Suprapubic skin (tissue), 4 donors: Measurements from ENCODE around the gene SLF2.

Experiments
- CTCF ChIP-seq, 2 donors: fragments of 200-600 bp in 1 of 2; fragments of 450-650 bp in 1 of 2; sonication (generic) in 1 of 2; IDR thresholded peaks; one replicate each; pipeline ENCODE4 v1.5.1; 2016 to 2019; ENCODE audit warnings: antibody characterized with exemption in 2 of 2, mild to moderate bottlenecking in 1 of 2, moderate library complexity in 1 of 2
- EP300 ChIP-seq: sonication (generic); formaldehyde crosslinking; IDR thresholded peaks from one replicate; pipeline ENCODE4 v1.6.1; 2017; ENCODE audit warnings: antibody characterized with exemption
- POLR2A ChIP-seq, 2 donors: fragments of 450-650 bp; IDR thresholded peaks; one replicate each; pipeline ENCODE4 v1.6.1; 2017; ENCODE audit warnings: antibody characterized with exemption in 2 of 2, mild to moderate bottlenecking in 2 of 2, moderate library complexity in 2 of 2
- POLR2AphosphoS5 ChIP-seq, 3 donors: sonication (generic); formaldehyde crosslinking; IDR thresholded peaks; one replicate each; pipeline ENCODE4 v1.6.1; 2017; ENCODE audit warnings: antibody characterized with exemption in 3 of 3

GRCh38 chr10:100998183-100998990 lies 85.6 kb downstream of the SLF2 start:
- no peak for TF ChIP-seq POLR2A (IDR thresholded peaks at IDR 0.05)
- TF ChIP-seq CTCF (IDR thresholded peaks at IDR 0.05) = no peak
- TF ChIP-seq POLR2AphosphoS5 (IDR thresholded peaks at IDR 0.05) = no peak
- TF ChIP-seq EP300 = no peak
